ENCODE data around the gene LARP1B.

GRCh38 chr4:128241425-128241913 lies 180.4 kb downstream of the LARP1B start:
- TF ChIP-seq CTCF (IDR thresholded peaks at IDR 0.05) (no peak), EZH2 (IDR thresholded peaks at IDR 0.05) (no peak), EZH2phosphoT487 (IDR thresholded peaks at IDR 0.05) (no peak)

Measured in neural progenitor cell (in vitro differentiated cells).